ENCODE measurements around the gene HIPK1. TPM values are rescaled to one million over a fixed set of nuclear protein-coding genes. Genes with fewer than 3 reads are reported as not detected.

HIPK1 gene
- total and polyA plus RNA-seq, 10 of the 15 experiments (the other 5 are each of a cell fraction or from before 2014, with no cell fraction given) = 4.2 to 33.9 (median 11.4) TPM

GRCh38 chr1:113976609-113977278 is 47.6 kb downstream of the HIPK1 start:
- TF ChIP-seq, protein P1, sequence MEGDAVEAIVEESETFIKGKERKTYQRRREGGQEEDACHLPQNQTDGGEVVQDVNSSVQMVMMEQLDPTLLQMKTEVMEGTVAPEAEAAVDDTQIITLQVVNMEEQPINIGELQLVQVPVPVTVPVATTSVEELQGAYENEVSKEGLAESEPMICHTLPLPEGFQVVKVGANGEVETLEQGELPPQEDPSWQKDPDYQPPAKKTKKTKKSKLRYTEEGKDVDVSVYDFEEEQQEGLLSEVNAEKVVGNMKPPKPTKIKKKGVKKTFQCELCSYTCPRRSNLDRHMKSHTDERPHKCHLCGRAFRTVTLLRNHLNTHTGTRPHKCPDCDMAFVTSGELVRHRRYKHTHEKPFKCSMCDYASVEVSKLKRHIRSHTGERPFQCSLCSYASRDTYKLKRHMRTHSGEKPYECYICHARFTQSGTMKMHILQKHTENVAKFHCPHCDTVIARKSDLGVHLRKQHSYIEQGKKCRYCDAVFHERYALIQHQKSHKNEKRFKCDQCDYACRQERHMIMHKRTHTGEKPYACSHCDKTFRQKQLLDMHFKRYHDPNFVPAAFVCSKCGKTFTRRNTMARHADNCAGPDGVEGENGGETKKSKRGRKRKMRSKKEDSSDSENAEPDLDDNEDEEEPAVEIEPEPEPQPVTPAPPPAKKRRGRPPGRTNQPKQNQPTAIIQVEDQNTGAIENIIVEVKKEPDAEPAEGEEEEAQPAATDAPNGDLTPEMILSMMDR (IDR thresholded peaks at IDR 0.05 in 2 of 3, conservative IDR thresholded peaks at IDR 0.05 in 1 of 3; ENCODE audit: control insufficient read depth in 2 of 3, extremely low read depth in 1 of 3, insufficient read depth in 1 of 3, low read depth in 3 of 3, low read length in 3 of 3) = peak; percentile 15 to 45 (median 27); a peak in 2 of 6 replicates
- TF ChIP-seq SP1 (IDR thresholded peaks at IDR 0.05; ENCODE audit: low read depth, low read length) = no peak
- Histone ChIP-seq H3K4me1 (ENCODE audit: control insufficient read depth, insufficient read depth, low read length) (peaks cover 3% of the 10 kb centered on the region; the same call in 1 of the 2 replicates), H3K4me3 (no peak overlapping the region), H2AFZ (ENCODE audit: control insufficient read depth, low read depth, low read length) (no peak overlapping the region), H3K4me2 (ENCODE audit: control insufficient read depth, insufficient read depth) (no peak overlapping the region), H3K27ac (ENCODE audit: control insufficient read depth, insufficient read depth) (no peak overlapping the region), H3K9me3 (replicated peaks; ENCODE audit: control insufficient read depth, insufficient read depth, low read length) (no peaks in the 10 kb centered on the region), H4K20me1 (ENCODE audit: control insufficient read depth, insufficient read depth) (no peaks in the 10 kb centered on the region), H3K36me3 (ENCODE audit: control insufficient read depth in 2 of 2, insufficient read depth in 2 of 2, low read length in 1 of 2) (peaks cover 3 to 6% of the 10 kb centered on the region in 2 experiments), H3K9ac (ENCODE audit: control insufficient read depth, insufficient read depth, low read length) (no peak overlapping the region), H3K27me3 (replicated peaks in 1 of 2; ENCODE audit: control insufficient read depth in 2 of 2, insufficient read depth in 2 of 2, low read length in 1 of 2) (no peaks in the 10 kb centered on the region), H3K79me2 (ENCODE audit: control insufficient read depth, insufficient read depth, low read length) (no peaks in the 10 kb centered on the region)
- FAIRE-seq (peak; percentile 57), ATAC-seq (peak; percentile 54), DNase-seq (ENCODE audit: low read depth, low spot score) (no peak)
- WGBS (ENCODE audit: insufficient coverage, insufficient replicate concordance, low lambda C conversion rate, missing lambda C conversion rate) = 61% methylated on average over 4 of the region's 4 CpGs
- ChIA-PET POLR2A (no interaction called here), RAD21 (ENCODE audit: unreplicated experiment) (interaction anchor here (0.8 to 6.9 kb wide), 9 partner anchors 9 to 636 kb away, joined by 3 to 96 read pairs (median 4); no protein-coding TSS in a partner anchor), CTCF (interaction anchor here (0.6 to 8.7 kb wide), 24 partner anchors 9 to 405 kb away, joined by 3 to 235 read pairs (median 3); partner anchors contain the start of gene HIPK1), SMC1A (ENCODE audit: uncharacterized antibody, unreplicated experiment) (interaction anchor here (0.6 to 8.4 kb wide), 20 partner anchors 11 to 307 kb away, joined by 3 to 157 read pairs (median 4); partner anchors contain the start of gene AP4B1)
- BruUV-seq (replicated peaks) = no TSS peak
- in situ Hi-C loops (cut with MboI) (loop anchor here (10.0 kb wide), 1 partner anchor 578 kb away; no protein-coding TSS in a partner anchor), intact Hi-C loops (cut with micrococcal nuclease; ENCODE audit: unreplicated experiment) (loop anchor here (5.0 kb wide), 2 partner anchors 139 to 241 kb away; no protein-coding TSS in a partner anchor)

Data from GM12878 (cell line).